ENCODE results near the gene JADE2.
A peak's percentile ranks its signal among the peaks of the same experiment; 100 is the strongest.

The JADE2 gene

GRCh38 chr5:134577796-134578577 is 52.5 kb downstream of the JADE2 start:
- H3K36me3 ChIP-seq (ENCODE audit: control insufficient read depth, low read length): peaks cover 52% of the 10 kb centered on the region
- no peaks in the 10 kb centered on the region for H4K20me1 ChIP-seq (ENCODE audit: control insufficient read depth, insufficient read depth, low read depth, low read length)
- no peak overlapping the region for H3K4me2 ChIP-seq (ENCODE audit: low read length)
- no peak overlapping the region for H3K4me3 ChIP-seq (ENCODE audit: low read length)
- H3F3A ChIP-seq (ENCODE audit: control insufficient read depth, insufficient read depth): no peaks in the 10 kb centered on the region
- no peak overlapping the region for H3K27ac ChIP-seq (ENCODE audit: low read depth, low read length)
- peak; percentile 96 for TF ChIP-seq CTCF (IDR thresholded peaks at IDR 0.05; ENCODE audit: low read depth, low read length, poor library complexity, severe bottlenecking)
- TF ChIP-seq EZH2phosphoT487 (IDR thresholded peaks at IDR 0.05; ENCODE audit: borderline replicate concordance, low read length): no peak
- no peaks in the 10 kb centered on the region for H3K9me2 ChIP-seq (replicated peaks; ENCODE audit: control insufficient read depth, low read length)
- no peaks in the 10 kb centered on the region for H3K27me3 ChIP-seq (ENCODE audit: control insufficient read depth, low read length)
- H3K79me2 ChIP-seq (ENCODE audit: control insufficient read depth, low read length): no peaks in the 10 kb centered on the region
- H3K4me1 ChIP-seq (ENCODE audit: control insufficient read depth, low read length): no peaks in the 10 kb centered on the region
- no peaks in the 10 kb centered on the region for H3K9me3 ChIP-seq (ENCODE audit: control insufficient read depth, insufficient read depth, low read length)

GRCh38 chr5:134578578-134579283 is 53.3 kb downstream of the JADE2 start:
- H4K20me1 ChIP-seq (ENCODE audit: control insufficient read depth, insufficient read depth, low read depth, low read length): no peaks in the 10 kb centered on the region
- H3K79me2 ChIP-seq (ENCODE audit: control insufficient read depth, low read length): no peaks in the 10 kb centered on the region
- TF ChIP-seq EZH2phosphoT487 (IDR thresholded peaks at IDR 0.05; ENCODE audit: borderline replicate concordance, low read length): no peak
- TF ChIP-seq CTCF (IDR thresholded peaks at IDR 0.05; ENCODE audit: low read depth, low read length, poor library complexity, severe bottlenecking): no peak
- peaks cover 46% of the 10 kb centered on the region for H3K36me3 ChIP-seq (ENCODE audit: control insufficient read depth, low read length)
- no peak overlapping the region for H3K4me2 ChIP-seq (ENCODE audit: low read length)
- no peaks in the 10 kb centered on the region for H3K27me3 ChIP-seq (ENCODE audit: control insufficient read depth, low read length)
- H3K4me3 ChIP-seq (ENCODE audit: low read length): no peak overlapping the region
- H3K4me1 ChIP-seq (ENCODE audit: control insufficient read depth, low read length): no peaks in the 10 kb centered on the region
- no peak overlapping the region for H3K27ac ChIP-seq (ENCODE audit: low read depth, low read length)
- H3F3A ChIP-seq (ENCODE audit: control insufficient read depth, insufficient read depth): no peaks in the 10 kb centered on the region
- H3K9me3 ChIP-seq (ENCODE audit: control insufficient read depth, insufficient read depth, low read length): no peaks in the 10 kb centered on the region
- no peaks in the 10 kb centered on the region for H3K9me2 ChIP-seq (replicated peaks; ENCODE audit: control insufficient read depth, low read length)

GRCh38 chr5:134579284-134579771 is 53.9 kb downstream of the JADE2 start:
- no peaks in the 10 kb centered on the region for H3K27me3 ChIP-seq (ENCODE audit: control insufficient read depth, low read length)
- no peaks in the 10 kb centered on the region for H3K9me3 ChIP-seq (ENCODE audit: control insufficient read depth, insufficient read depth, low read length)
- no peak for TF ChIP-seq CTCF (IDR thresholded peaks at IDR 0.05; ENCODE audit: low read depth, low read length, poor library complexity, severe bottlenecking)
- TF ChIP-seq EZH2phosphoT487 (IDR thresholded peaks at IDR 0.05; ENCODE audit: borderline replicate concordance, low read length): no peak
- no peaks in the 10 kb centered on the region for H3K79me2 ChIP-seq (ENCODE audit: control insufficient read depth, low read length)
- no peaks in the 10 kb centered on the region for H4K20me1 ChIP-seq (ENCODE audit: control insufficient read depth, insufficient read depth, low read depth, low read length)
- no peaks in the 10 kb centered on the region for H3K9me2 ChIP-seq (replicated peaks; ENCODE audit: control insufficient read depth, low read length)
- no peaks in the 10 kb centered on the region for H3F3A ChIP-seq (ENCODE audit: control insufficient read depth, insufficient read depth)
- no peak overlapping the region for H3K4me2 ChIP-seq (ENCODE audit: low read length)
- no peaks in the 10 kb centered on the region for H3K4me1 ChIP-seq (ENCODE audit: control insufficient read depth, low read length)
- H3K4me3 ChIP-seq (ENCODE audit: low read length): no peak overlapping the region
- H3K36me3 ChIP-seq (ENCODE audit: control insufficient read depth, low read length): peaks cover 40% of the 10 kb centered on the region
- H3K27ac ChIP-seq (ENCODE audit: low read depth, low read length): no peak overlapping the region

Measured in DOHH2 (cell line).